HFFc6 (cell line): Measurements from ENCODE around the gene NEXN. TPM values are rescaled to one million over a fixed set of nuclear protein-coding genes. Genes with fewer than 3 reads are reported as not detected.
A peak's percentile ranks its signal among the peaks of the same experiment; 100 is the strongest.

ENCODE experiments used
- DNase-seq: peaks from one replicate; pipeline ENCODE4 v3.0.0-alpha.2; 2018
- H3K27ac Mint-ChIP-seq: 2 replicates; pipeline ENCODE4 v1.8.0; 2020; ENCODE audit warnings: mild to moderate bottlenecking, mixed read lengths
- H3K27me3 Mint-ChIP-seq: 2 replicates; pipeline ENCODE4 v1.8.0; 2021; ENCODE audit warnings: mild to moderate bottlenecking, moderate library complexity, mixed read lengths; ENCODE audit not compliant: insufficient read depth
- H3K36me3 Mint-ChIP-seq: 2 replicates; pipeline ENCODE4 v1.8.0; 2021; ENCODE audit warnings: low read depth, mixed read lengths
- H3K4me1 Mint-ChIP-seq: 2 replicates; pipeline ENCODE4 v1.8.0; 2020; ENCODE audit warnings: low read depth, mixed read lengths
- H3K4me3 Mint-ChIP-seq: 2 replicates; pipeline ENCODE4 v1.8.0; 2020; ENCODE audit warnings: mild to moderate bottlenecking, moderate library complexity, mixed read lengths
- H3K9me3 Mint-ChIP-seq: 2 replicates; pipeline ENCODE4 v1.8.0; 2020; ENCODE audit warnings: mild to moderate bottlenecking, mixed read lengths
- total RNA-seq, 6 experiments: library from RNA; stranded (reverse); fragmentation: NEBNext Ultra II Directional; extraction: Animal tissue kit (Norgen Biotek cat#: 25700); gene quantifications; 2 replicates in 1 of 6; 3 replicates in 5 of 6; pipeline ENCODE4 v1.2.3, GENCODE V29; 2021
- TF ChIP-seq, protein P1 (sequence below): fragments of 200-600 bp; sonication (generic); IDR thresholded peaks from 2 replicates; pipeline ENCODE4 v1.5.0; 2021; ENCODE audit warnings: antibody characterized with exemption, mild to moderate bottlenecking

NEXN gene
- total RNA-seq, 6 experiments from 2014 or later: 51.9 to 64.6 (median 56.5) TPM

DNA sequence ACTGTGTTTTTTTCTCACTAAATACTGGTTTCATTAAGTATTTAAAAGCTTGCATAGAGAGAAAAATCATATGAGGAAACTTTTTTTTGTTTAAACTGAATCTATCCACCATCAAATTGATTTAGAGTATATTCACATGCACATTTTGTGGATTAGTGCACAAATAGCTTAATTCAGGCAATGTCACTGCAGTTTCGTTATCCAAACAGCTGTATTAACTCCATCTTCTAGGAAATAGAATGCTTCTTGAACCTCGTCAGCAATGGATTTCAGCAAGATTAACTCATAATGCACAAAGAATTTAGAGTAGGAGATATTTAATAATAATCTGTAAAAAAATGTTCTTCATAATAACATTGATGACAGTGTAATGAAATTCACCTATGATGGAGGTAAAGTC, 37.5 kb downstream of the NEXN start:
- no peak for DNase-seq
- Mint-ChIP-seq H3K27me3 (peaks cover 2% of the 10 kb centered on the region; the same call in 1 of the 2 replicates), H3K4me1 (peaks cover 38% of the 10 kb centered on the region), H3K4me3 (peak overlapping the region; percentile 55; the same call in 1 of the 2 replicates), H3K36me3 (peaks cover 43% of the 10 kb centered on the region), H3K9me3 (no peaks in the 10 kb centered on the region), H3K27ac (peak overlapping the region; percentile 39; the same call in 1 of the 2 replicates)
- TF ChIP-seq, protein P1, sequence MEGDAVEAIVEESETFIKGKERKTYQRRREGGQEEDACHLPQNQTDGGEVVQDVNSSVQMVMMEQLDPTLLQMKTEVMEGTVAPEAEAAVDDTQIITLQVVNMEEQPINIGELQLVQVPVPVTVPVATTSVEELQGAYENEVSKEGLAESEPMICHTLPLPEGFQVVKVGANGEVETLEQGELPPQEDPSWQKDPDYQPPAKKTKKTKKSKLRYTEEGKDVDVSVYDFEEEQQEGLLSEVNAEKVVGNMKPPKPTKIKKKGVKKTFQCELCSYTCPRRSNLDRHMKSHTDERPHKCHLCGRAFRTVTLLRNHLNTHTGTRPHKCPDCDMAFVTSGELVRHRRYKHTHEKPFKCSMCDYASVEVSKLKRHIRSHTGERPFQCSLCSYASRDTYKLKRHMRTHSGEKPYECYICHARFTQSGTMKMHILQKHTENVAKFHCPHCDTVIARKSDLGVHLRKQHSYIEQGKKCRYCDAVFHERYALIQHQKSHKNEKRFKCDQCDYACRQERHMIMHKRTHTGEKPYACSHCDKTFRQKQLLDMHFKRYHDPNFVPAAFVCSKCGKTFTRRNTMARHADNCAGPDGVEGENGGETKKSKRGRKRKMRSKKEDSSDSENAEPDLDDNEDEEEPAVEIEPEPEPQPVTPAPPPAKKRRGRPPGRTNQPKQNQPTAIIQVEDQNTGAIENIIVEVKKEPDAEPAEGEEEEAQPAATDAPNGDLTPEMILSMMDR: no peak

DNA sequence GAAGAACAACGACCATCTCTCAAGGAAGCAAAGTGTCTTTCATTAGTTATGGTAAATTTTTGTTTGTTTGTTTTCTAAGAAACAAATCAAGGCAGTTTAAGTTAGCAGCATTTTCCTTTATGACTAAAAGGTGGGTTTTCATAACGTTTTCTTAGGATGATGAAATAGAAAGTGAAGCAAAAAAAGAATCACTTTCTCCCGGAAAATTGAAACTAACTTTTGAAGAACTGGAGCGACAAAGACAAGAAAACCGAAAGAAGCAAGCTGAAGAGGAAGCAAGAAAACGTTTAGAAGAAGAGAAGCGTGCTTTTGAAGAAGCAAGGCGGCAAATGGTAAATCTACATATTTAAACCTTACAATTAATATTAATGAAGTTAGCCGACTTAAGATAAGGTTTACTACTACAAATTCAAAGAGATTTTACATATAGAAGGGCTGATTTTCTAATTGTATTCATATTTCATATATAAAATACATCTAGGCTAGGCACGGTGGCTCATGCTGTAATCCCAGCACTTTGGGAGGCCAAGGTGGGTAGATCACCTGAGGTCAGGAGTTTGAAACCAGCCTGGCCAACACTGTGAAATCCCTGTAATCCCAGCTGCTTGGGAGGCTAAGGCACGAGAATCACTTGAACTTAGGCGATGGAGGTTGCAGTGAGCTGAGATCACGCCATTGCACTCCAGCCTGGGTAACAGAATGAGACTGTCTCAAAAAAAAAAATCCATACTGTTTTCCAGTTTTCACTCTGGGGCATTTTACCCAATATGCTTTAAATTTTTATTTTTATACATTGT, 38.3 kb downstream of the NEXN start:
- DNase-seq: no peak
- no peaks in the 10 kb centered on the region for H3K9me3 Mint-ChIP-seq
- peak overlapping the region; percentile 55 for H3K4me3 Mint-ChIP-seq
- H3K27me3 Mint-ChIP-seq: peaks cover 2% of the 10 kb centered on the region; the same call in 1 of the 2 replicates
- TF ChIP-seq, protein P1: no peak
- H3K4me1 Mint-ChIP-seq: peaks cover 38% of the 10 kb centered on the region
- H3K27ac Mint-ChIP-seq: peak overlapping the region; percentile 39; the same call in 1 of the 2 replicates
- H3K36me3 Mint-ChIP-seq: peaks cover 39% of the 10 kb centered on the region

DNA sequence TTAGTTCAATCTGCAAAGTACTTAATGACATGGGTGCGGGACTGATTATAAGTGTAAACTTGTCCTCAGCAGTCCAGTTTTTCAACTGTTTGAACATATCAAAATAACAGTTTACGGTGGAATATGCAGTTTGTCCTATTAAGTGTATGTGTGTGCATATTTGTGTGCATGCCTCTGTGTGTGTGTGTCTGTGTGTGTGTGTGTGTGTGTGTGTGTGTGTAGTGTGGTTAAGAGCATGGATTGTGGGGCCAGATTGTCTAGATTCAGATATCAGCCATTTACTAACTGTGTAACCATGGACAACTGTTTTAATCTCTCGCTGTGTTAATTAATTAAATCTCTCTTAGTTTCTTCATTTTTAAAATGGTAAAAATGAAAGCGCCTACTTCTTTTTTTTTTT, 39.0 kb downstream of the NEXN start:
- H3K36me3 Mint-ChIP-seq: peaks cover 39% of the 10 kb centered on the region
- no peak overlapping the region for H3K4me3 Mint-ChIP-seq
- TF ChIP-seq, protein P1: no peak
- peaks cover 38% of the 10 kb centered on the region for H3K4me1 Mint-ChIP-seq
- peaks cover 2% of the 10 kb centered on the region; the same call in 1 of the 2 replicates for H3K27me3 Mint-ChIP-seq
- no peak for DNase-seq
- H3K9me3 Mint-ChIP-seq: no peaks in the 10 kb centered on the region
- no peak overlapping the region; the same call in 1 of the 2 replicates for H3K27ac Mint-ChIP-seq

DNA sequence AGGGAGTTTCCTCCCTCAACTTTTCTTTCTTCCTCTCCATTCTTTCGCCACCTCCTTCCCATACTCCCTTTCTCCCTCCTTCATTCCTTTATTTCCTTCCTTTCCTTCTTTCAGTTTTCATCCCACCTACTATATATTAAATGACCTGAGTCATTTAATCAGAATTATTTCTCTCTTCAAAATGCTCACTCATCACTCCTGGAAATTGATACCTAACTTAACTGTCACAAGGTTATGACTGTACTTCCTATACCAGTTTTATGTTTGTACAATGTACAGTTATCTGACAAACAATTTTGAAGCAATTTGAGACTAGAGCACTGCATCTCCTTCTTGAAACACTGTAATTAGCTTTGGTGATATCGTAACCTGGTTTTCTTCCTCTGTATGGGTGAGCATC, 41.4 kb downstream of the NEXN start:
- H3K36me3 Mint-ChIP-seq: peaks cover 44% of the 10 kb centered on the region
- peaks cover 31% of the 10 kb centered on the region for H3K4me1 Mint-ChIP-seq
- no peak overlapping the region for H3K4me3 Mint-ChIP-seq
- TF ChIP-seq, protein P1: no peak
- DNase-seq: no peak
- no peaks in the 10 kb centered on the region for H3K9me3 Mint-ChIP-seq
- H3K27me3 Mint-ChIP-seq: peaks cover 4% of the 10 kb centered on the region; the same call in 1 of the 2 replicates
- H3K27ac Mint-ChIP-seq: peak overlapping the region; percentile 63

DNA sequence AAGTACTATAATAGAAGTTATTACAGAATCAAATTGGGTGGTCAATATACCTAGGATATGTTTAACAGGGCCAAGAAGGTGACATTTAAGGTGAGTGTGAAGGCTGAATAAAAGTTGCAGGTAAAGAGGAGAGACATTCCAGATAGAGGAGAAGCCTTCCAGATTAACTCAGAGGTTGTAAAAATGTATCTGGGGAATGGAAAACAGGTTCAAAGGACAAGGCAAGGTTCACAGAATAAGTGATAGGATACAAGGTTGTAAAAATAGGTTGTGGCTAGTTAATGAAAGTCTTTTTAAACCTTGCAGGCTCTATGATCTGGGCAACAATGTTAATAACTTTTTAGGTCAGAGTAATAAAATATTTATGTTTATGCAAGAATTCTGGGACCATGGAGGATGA, 50.2 kb downstream of the NEXN start:
- Mint-ChIP-seq H3K27ac (peak overlapping the region; percentile 20), H3K36me3 (peaks cover 58% of the 10 kb centered on the region), H3K4me3 (no peak overlapping the region), H3K4me1 (peaks cover 32% of the 10 kb centered on the region), H3K27me3 (peaks cover 16% of the 10 kb centered on the region), H3K9me3 (no peaks in the 10 kb centered on the region)
- DNase-seq: no peak
- TF ChIP-seq, protein P1: no peak
